Lung (tissue), 13 donors: ENCODE results near the gene SLC12A7. TPM values are rescaled to one million over a fixed set of nuclear protein-coding genes. Genes with fewer than 3 reads are reported as not detected.
A peak's percentile ranks its signal among the peaks of the same experiment; 100 is the strongest.
"Not testable (repeated sequence)": the region's sequence is repeated elsewhere in the genome, so short reads cannot be mapped to it uniquely, and the experiment has no call there.

Experiments
- ATAC-seq: fragments of 200-7000 bp; cut with Tn5 transposase; one replicate; pipeline ENCODE4 v1.9.1; 2020; ENCODE audit warnings: moderate number of reproducible peaks; ENCODE audit not compliant: insufficient read depth, low FRiP score
- DNase-seq, 3 donors: peaks; one replicate each; pipeline ENCODE4 v3.0.0-alpha.2; 2013 to 2017
- H3K27ac ChIP-seq, 2 donors: one replicate each; pipeline ENCODE4 v1.5.1; 2013; ENCODE audit warnings: mild to moderate bottlenecking in 2 of 2, moderate library complexity in 2 of 2, control low read depth in 1 of 2, inconsistent platforms in 1 of 2, low read depth in 1 of 2, low read length in 1 of 2
- H3K27me3 ChIP-seq, 3 donors: one replicate each; pipeline ENCODE4 v1.5.1; 2013; ENCODE audit warnings: low read length in 2 of 3; ENCODE audit not compliant: control insufficient read depth in 3 of 3, insufficient read depth in 3 of 3
- H3K36me3 ChIP-seq, 4 donors: one replicate each; pipeline ENCODE4 v1.5.1; 2013; ENCODE audit warnings: low read length in 4 of 4, mild to moderate bottlenecking in 1 of 4, moderate library complexity in 1 of 4; ENCODE audit not compliant: control insufficient read depth in 4 of 4, insufficient read depth in 4 of 4
- H3K4me1 ChIP-seq, 5 donors: one replicate each; pipeline ENCODE4 v1.5.1; 2013; ENCODE audit warnings: low read length in 5 of 5, mild to moderate bottlenecking in 2 of 5, moderate library complexity in 1 of 5; ENCODE audit not compliant: control insufficient read depth in 5 of 5, insufficient read depth in 5 of 5
- H3K4me3 ChIP-seq: one replicate; pipeline ENCODE4 v1.5.1; 2013; ENCODE audit warnings: mild to moderate bottlenecking, control low read depth, moderate library complexity
- H3K9ac ChIP-seq, 2 donors: one replicate each; pipeline ENCODE4 v1.5.1; 2013; ENCODE audit warnings: low read length in 2 of 2, control low read depth in 1 of 2; ENCODE audit not compliant: insufficient read depth in 1 of 2
- H3K9me3 ChIP-seq, 4 donors: one replicate each; pipeline ENCODE4 v1.5.1; 2013; ENCODE audit warnings: low read length in 3 of 4, mild to moderate bottlenecking in 1 of 4, moderate library complexity in 1 of 4; ENCODE audit not compliant: control insufficient read depth in 4 of 4, insufficient read depth in 3 of 4
- CTCF ChIP-seq: IDR thresholded peaks from 2 replicates; pipeline ENCODE4 v1.5.1; 2012; ENCODE audit warnings: mild to moderate bottlenecking; ENCODE audit errors: control extremely low read depth, extremely low read depth
- WGBS, 2 donors: extraction: QIAGEN DNeasy Blood & Tissue Kit; methylation state at CpG; one replicate each; pipeline ENCODE4 v1.1.7; 2013; 5-methylcytosine and 5-hydroxymethylcytosine counted together
- polyA plus RNA-seq, 2 donors: library from polyadenylated mRNA; stranded (reverse); fragments of 200-250 nt; gene quantifications; one replicate each; pipeline ENCODE4 v1.2.1, GENCODE V29; 2013
- small RNA-seq: library from RNA; depleted of rRNA; stranded (forward); fragments of <200 nt; gene quantifications from one replicate; pipeline ENCODE3, GENCODE V24; 2014; ENCODE audit warnings: low replicate concordance
- total RNA-seq, 2 donors: library from RNA; depleted of rRNA in 1 of 2; stranded (reverse); fragments of >200 nt in 1 of 2; gene quantifications; one replicate each; pipeline ENCODE4 v1.2.1, GENCODE V29; 2014 to 2021
- donor health status: control.
- donor health status: control.
- donor health status: Bipolar disorder and iron deficiency.
- donor health status: healthy.
- donor health status: DM: yes; HTN: yes; CAD: no.

Gene SLC12A7
- total and polyA plus RNA-seq, 4 donors: 14.8 to 50.4 (median 39.8) TPM

GRCh38 chr5:1002836-1003235 lies 109.0 kb downstream of the SLC12A7 start:
- H3K4me3 ChIP-seq: no peak overlapping the region
- H3K9ac ChIP-seq: no peak overlapping the region
- H3K9me3 ChIP-seq: no peaks in the 10 kb centered on the region
- ATAC-seq: no peak
- H3K36me3 ChIP-seq: no peaks in the 10 kb centered on the region
- 89 to 92% methylated on average over 12 to 13 of the region's 13 CpGs for WGBS, 2 donors
- DNase-seq: peak in 1 of 3 donors; percentile 11
- TF ChIP-seq CTCF: no peak
- H3K27ac ChIP-seq: no peak overlapping the region
- peaks cover 0 to 9% (median 0%) of the 10 kb centered on the region in 3 donors for H3K27me3 ChIP-seq
- H3K4me1 ChIP-seq: peaks cover 0 to 33% (median 10%) of the 10 kb centered on the region in 5 donors

GRCh38 chr5:1002271-1002546 lies 109.7 kb downstream of the SLC12A7 start:
- Histone ChIP-seq H3K4me1 (peaks cover 0 to 40% (median 15%) of the 10 kb centered on the region in 5 donors), H3K9ac (no peak overlapping the region), H3K4me3 (no peak overlapping the region), H3K36me3 (no peaks in the 10 kb centered on the region), H3K9me3 (no peaks in the 10 kb centered on the region), H3K27me3 (peaks cover 0 to 9% (median 0%) of the 10 kb centered on the region in 3 donors), H3K27ac (no peak overlapping the region)
- ATAC-seq (no peak), DNase-seq (no peak)
- WGBS, 2 donors: 82 to 94% methylated on average over 4 of the region's 4 CpGs
- no peak for TF ChIP-seq CTCF

- no peak overlapping the region for H3K27ac ChIP-seq
- no peak for TF ChIP-seq CTCF
Measured at GRCh38 chr5:1001406-1002270, 110.2 kb downstream of the SLC12A7 start.

GRCh38 chr5:1000831-1001230 lies 111.0 kb downstream of the SLC12A7 start:
- peak in 1 of 3 donors; percentile 6 for DNase-seq
- 92 to 93% methylated on average over 11 of the region's 11 CpGs for WGBS, 2 donors
- H3K4me1 ChIP-seq: peaks cover 0 to 48% (median 23%) of the 10 kb centered on the region in 5 donors
- ATAC-seq, H3K9me3 ChIP-seq, H3K27ac ChIP-seq, H3K9ac ChIP-seq, H3K27me3 ChIP-seq, H3K36me3 ChIP-seq, H3K4me3 ChIP-seq: not testable (repeated sequence)

More at GRCh38 chr5:1001406-1002270, 110.2 kb downstream of the SLC12A7 start:
- ATAC-seq (no peak), DNase-seq (peak in 1 of 3 donors; percentile 9)
- 85 to 89% methylated on average over 19 of the region's 19 CpGs for WGBS, 2 donors
- no peak overlapping the region for H3K9ac ChIP-seq
- peaks cover 0 to 9% (median 0%) of the 10 kb centered on the region in 3 donors for H3K27me3 ChIP-seq
- no peaks in the 10 kb centered on the region for H3K36me3 ChIP-seq
- H3K9me3 ChIP-seq: no peaks in the 10 kb centered on the region
- peaks cover 0 to 45% (median 21%) of the 10 kb centered on the region in 5 donors for H3K4me1 ChIP-seq
- no peak overlapping the region for H3K4me3 ChIP-seq

Small RNA genes within 50 kb of the gene (small RNA-seq; reads per million reads assigned to genes)
- not detected for gene MIR4635

Other genes with a start within 250 kb of the SLC12A7 start
- gene BRD9, start 219.3 kb downstream of the SLC12A7 start, total RNA-seq: 10 to 100 TPM; 48.4 to 69.7 TPM
- gene BRD9, start 219.3 kb downstream of the SLC12A7 start, polyA plus RNA-seq: 10 to 100 TPM; 24.3 to 26.2 TPM
- 1 to 10 TPM; 3.3 to 6.2 TPM for gene TRIP13, start 219.2 kb downstream of the SLC12A7 start, total RNA-seq
- 1 to 10 TPM; 2.7 to 3.1 TPM for gene TRIP13, start 219.2 kb downstream of the SLC12A7 start, polyA plus RNA-seq
- 10 to 100 TPM in 1 of 2 donors, 1 to 10 TPM in 1; 9.9 to 88.0 TPM for gene NKD2, start 103.3 kb downstream of the SLC12A7 start, total RNA-seq
- gene NKD2, start 103.3 kb downstream of the SLC12A7 start, polyA plus RNA-seq: 10 to 100 TPM; 34.3 to 62.5 TPM
- gene SLC6A19, start 89.5 kb upstream of the SLC12A7 start, total RNA-seq: under 1 TPM in 1 of 2 donors, not detected in 1; 0.06 TPM
- gene SLC6A19, start 89.5 kb upstream of the SLC12A7 start, polyA plus RNA-seq: not detected
- gene SLC6A18, start 113.3 kb upstream of the SLC12A7 start, total RNA-seq: not detected
- not detected for gene SLC6A18, start 113.3 kb upstream of the SLC12A7 start, polyA plus RNA-seq
- not detected for gene TERT, start 183.0 kb upstream of the SLC12A7 start, total RNA-seq
- gene TERT, start 183.0 kb upstream of the SLC12A7 start, polyA plus RNA-seq: under 1 TPM in 1 of 2 donors, not detected in 1; 0.02 TPM
- gene CLPTM1L, start 233.0 kb upstream of the SLC12A7 start, total RNA-seq: 100 to 1,000 TPM; 142 to 153 TPM
- 100 to 1,000 TPM in 1 of 2 donors, 10 to 100 TPM in 1; 79.0 to 147 TPM for gene CLPTM1L, start 233.0 kb upstream of the SLC12A7 start, polyA plus RNA-seq